22Rv1 (cell line): ENCODE measurements around the gene ITIH4.

ENCODE experiments used
- H3K27ac ChIP-seq: fragments of 450-650 bp; 2 replicates; pipeline ENCODE4 v1.5.1; 2017
- CTCF ChIP-seq: fragments of 450-650 bp; IDR thresholded peaks from 2 replicates; pipeline ENCODE4 v1.5.1; 2017; ENCODE audit warnings: mild to moderate bottlenecking
- ZFX ChIP-seq: fragments of 450-650 bp; IDR thresholded peaks from 2 replicates; pipeline ENCODE4 v1.6.1; 2017; ENCODE audit warnings: antibody characterized with exemption, borderline replicate concordance

Gene ITIH4

DNA sequence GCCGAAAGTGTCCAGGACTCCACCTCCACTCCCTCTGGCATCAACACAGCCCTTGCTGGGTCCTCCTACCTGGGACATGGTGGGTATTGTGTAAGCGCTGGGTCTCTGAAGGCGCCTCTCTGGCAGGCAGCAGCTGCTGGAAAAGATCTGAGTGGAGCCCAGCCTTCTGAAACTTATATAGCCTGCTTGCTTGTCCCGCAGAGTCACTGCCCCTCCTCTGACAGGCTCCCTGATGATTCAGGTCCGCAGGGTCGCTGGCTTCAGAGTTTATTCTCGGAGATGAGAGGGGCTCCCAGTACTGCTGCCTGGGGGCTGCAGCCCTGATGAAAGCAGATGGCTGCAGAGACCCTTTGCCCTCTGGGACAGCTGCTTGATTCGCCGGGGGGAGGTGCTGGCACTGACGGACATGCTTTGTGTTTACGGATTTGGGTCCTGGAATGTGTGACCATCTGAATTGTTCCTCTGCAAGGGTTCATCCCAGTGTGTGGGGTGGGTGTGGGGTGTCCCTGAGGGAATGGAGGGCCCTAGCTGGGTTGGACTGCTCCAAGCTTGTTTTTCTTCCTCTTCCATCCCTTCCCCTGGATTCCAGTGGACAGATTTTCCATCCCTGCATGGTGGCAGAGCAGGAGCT is 4.5 kb upstream of the ITIH4 start, which contains the start of gene MUSTN1:
MUSTN1 (minus strand) TSS at position 149 of the 631 bp plus-strand sequence; CDS start at position 78, 71 bp downstream.
- H3K27ac ChIP-seq, result no peak within 1 kb of the TSS
- no peak for TF ChIP-seq CTCF
- no peak for TF ChIP-seq ZFX

- H3K27ac ChIP-seq, result no peak overlapping the region
- TF ChIP-seq CTCF (no peak), ZFX (no peak)
Observed at GRCh38 chr3:52833202-52833601, 2.7 kb upstream of the ITIH4 start.

GRCh38 chr3:52831500-52832301 is 1.2 kb upstream of the ITIH4 start:
- no peak for TF ChIP-seq ZFX
- no peak for TF ChIP-seq CTCF
- no peak overlapping the region for H3K27ac ChIP-seq

- TF ChIP-seq CTCF, result no peak
- TF ChIP-seq ZFX, result no peak
- H3K27ac ChIP-seq, result no peak overlapping the region
Observed at GRCh38 chr3:52829906-52830463, 487 bp downstream of the ITIH4 start.

DNA sequence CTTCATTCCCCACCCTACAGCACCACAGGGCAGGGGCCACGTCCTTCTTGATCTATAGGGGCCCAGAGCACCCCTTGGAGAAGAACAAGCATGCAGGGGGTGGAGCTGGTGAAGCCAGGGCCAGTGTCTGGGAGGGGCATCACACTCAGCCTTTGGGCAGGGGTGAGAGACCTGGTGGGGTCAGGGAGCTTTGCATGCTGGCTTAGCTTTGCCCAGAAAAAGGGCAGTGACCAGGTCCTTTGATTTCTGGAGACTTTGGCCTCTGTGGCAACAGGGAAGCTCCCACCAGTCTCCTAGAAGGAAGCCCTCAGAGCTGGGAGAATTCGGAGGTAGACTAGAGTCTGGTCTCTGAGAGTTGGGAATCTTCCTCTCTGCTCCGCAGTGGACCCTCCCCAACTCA is 990 bp downstream of the ITIH4 start:
- H3K27ac ChIP-seq, result no peak overlapping the region
- no peak for TF ChIP-seq CTCF
- TF ChIP-seq ZFX, result no peak

DNA sequence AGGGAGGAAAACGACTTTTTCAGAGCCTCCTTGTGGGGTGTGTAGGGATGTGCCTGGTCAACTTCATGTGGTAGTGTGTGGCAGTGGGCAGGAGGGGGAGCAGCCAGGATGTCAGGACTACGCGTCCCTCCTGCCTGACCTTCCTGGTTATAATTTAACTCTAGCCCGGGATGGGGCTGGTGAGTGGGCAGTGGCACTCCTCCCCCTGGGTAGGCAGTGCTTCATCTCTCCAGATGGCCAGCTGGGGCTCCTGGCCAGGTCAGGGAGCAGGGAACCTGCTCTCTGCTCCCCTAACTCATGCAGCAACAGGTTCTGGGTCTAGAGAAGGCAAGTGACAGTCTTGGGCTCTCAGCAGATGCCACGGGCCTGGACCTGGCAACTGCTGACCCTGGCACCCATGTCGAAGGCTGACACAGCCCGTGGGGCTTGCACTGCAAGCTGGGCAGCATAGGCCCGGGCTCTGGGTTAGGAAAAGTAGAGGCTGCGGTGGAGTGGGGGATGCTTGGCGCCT is 2.6 kb downstream of the ITIH4 start:
- TF ChIP-seq CTCF (no peak; the same call in 1 of the 2 replicates), ZFX (no peak)
- H3K27ac ChIP-seq, result no peak overlapping the region

- no peak overlapping the region for H3K27ac ChIP-seq
- no peak for TF ChIP-seq CTCF
- TF ChIP-seq ZFX, result no peak
Observed at GRCh38 chr3:52827441-52827840, 3.0 kb downstream of the ITIH4 start.
